ENCODE data around the gene EPSTI1.
"Not testable (repeated sequence)": the region's sequence is repeated elsewhere in the genome, so short reads cannot be mapped to it uniquely, and the experiment has no call there.

The EPSTI1 gene

DNA sequence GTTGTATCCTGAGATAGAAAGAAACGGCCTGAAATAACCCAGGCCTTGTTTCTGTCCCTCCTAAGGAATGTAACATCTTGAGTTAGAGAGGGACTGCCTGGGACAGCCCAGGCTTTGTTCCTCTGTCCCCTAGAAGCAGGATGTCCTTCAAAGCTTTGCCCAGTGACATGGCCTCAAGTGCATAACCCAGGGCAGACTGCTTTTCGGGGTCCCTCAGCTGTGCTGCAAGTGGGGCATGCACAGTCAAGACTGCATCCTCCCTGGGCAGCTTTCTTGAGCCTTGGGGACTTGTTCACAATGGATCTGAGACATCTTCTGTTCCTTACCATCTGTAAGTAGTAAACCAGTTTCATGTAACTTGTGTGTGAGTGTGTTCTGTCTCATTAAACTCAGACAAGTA, 7.5 kb upstream of the EPSTI1 start:
- no peaks in the 10 kb centered on the region for H3K27me3 ChIP-seq

DNA sequence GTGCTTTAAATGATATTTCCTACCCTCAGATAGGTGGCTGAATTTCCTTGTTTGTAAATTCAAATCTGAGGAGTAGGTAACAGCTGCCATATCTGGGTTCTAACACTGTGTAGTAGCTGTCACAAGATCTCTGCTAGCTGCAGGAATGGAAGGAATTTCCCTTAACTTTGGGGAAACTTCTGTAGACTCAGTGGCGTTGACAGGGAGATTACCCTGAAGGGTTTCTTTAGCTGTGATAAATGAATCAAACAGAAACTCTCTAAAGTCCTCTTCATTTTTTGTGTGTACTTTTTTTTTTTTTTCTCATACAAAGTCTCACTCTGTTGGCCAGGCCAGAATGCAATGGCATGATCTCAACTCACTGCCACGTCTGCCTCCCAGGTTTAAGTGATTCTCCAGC, 5.3 kb upstream of the EPSTI1 start:
- Histone ChIP-seq H3K4me1 (no peaks in the 10 kb centered on the region), H3K27me3 (no peaks in the 10 kb centered on the region), H3K9me3 (no peaks in the 10 kb centered on the region), H3K4me3 (ENCODE audit: low read depth, low read length) (no peak overlapping the region), H3K36me3 (no peaks in the 10 kb centered on the region)
- TF ChIP-seq, protein P1, sequence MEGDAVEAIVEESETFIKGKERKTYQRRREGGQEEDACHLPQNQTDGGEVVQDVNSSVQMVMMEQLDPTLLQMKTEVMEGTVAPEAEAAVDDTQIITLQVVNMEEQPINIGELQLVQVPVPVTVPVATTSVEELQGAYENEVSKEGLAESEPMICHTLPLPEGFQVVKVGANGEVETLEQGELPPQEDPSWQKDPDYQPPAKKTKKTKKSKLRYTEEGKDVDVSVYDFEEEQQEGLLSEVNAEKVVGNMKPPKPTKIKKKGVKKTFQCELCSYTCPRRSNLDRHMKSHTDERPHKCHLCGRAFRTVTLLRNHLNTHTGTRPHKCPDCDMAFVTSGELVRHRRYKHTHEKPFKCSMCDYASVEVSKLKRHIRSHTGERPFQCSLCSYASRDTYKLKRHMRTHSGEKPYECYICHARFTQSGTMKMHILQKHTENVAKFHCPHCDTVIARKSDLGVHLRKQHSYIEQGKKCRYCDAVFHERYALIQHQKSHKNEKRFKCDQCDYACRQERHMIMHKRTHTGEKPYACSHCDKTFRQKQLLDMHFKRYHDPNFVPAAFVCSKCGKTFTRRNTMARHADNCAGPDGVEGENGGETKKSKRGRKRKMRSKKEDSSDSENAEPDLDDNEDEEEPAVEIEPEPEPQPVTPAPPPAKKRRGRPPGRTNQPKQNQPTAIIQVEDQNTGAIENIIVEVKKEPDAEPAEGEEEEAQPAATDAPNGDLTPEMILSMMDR (IDR thresholded peaks at IDR 0.05; ENCODE audit: low read depth, low read length), result no peak
- DNase-seq, result no peak

More for the DNA sequence above, 7.5 kb upstream of the EPSTI1 start:
- H3K9me3 ChIP-seq, result no peaks in the 10 kb centered on the region
- H3K36me3 ChIP-seq, result no peaks in the 10 kb centered on the region
- DNase-seq, result no peak
- H3K4me3 ChIP-seq (ENCODE audit: low read depth, low read length), result no peak overlapping the region
- no peaks in the 10 kb centered on the region for H3K4me1 ChIP-seq
- TF ChIP-seq, protein P1 (IDR thresholded peaks at IDR 0.05; ENCODE audit: low read depth, low read length), result no peak

DNA sequence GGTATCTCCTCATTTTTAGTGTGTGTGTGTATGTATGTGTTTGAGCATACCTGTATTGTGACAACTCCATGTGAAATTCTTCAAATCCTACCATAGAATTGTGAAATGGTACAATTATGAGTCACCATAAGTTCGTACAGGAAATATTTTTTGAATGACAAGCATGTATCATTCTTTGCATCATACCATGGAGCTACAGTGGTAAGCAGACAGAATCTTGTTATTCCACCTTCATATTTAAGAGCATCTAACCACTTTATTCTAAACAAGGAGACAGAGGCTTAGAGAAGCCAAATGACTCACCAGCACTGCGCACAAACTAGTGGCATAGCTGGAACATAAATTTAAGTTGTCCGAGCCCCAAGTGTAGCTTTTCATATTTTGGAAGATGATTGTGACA, 4.5 kb upstream of the EPSTI1 start:
- Histone ChIP-seq H3K36me3 (no peaks in the 10 kb centered on the region), H3K9me3 (no peaks in the 10 kb centered on the region), H3K27me3 (no peaks in the 10 kb centered on the region), H3K4me3 (ENCODE audit: low read depth, low read length) (no peak overlapping the region), H3K4me1 (no peaks in the 10 kb centered on the region)
- no peak for DNase-seq
- TF ChIP-seq, protein P1 (IDR thresholded peaks at IDR 0.05; ENCODE audit: low read depth, low read length), result no peak

DNA sequence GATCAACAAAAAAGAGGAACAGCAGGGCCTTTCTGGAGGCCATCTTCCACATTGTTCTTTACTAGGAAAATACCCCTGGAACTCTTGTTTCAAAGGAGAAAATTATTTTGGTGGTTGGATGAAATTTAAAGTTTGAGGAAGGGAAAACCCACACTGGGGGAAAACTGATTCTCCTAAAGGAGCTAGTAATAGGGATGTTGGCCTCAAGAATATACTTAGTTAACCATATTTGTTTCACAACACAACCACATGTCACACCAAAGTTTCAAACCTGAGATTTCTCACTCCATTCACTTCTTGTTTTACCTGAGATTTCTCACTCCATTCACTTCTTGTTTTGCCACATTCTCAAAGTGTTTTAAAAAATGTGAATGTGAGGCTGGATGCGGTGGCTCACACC, 2.8 kb upstream of the EPSTI1 start:
- Histone ChIP-seq H3K4me3 (ENCODE audit: low read depth, low read length) (no peak overlapping the region), H3K4me1 (0 out of 2 replicates have a peak, but pooled peaks cover 4% of the 10 kb centered on the region), H3K36me3 (no peaks in the 10 kb centered on the region), H3K9me3 (no peaks in the 10 kb centered on the region), H3K27me3 (no peaks in the 10 kb centered on the region)
- TF ChIP-seq, protein P1 (IDR thresholded peaks at IDR 0.05; ENCODE audit: low read depth, low read length), result no peak
- no peak for DNase-seq

DNA sequence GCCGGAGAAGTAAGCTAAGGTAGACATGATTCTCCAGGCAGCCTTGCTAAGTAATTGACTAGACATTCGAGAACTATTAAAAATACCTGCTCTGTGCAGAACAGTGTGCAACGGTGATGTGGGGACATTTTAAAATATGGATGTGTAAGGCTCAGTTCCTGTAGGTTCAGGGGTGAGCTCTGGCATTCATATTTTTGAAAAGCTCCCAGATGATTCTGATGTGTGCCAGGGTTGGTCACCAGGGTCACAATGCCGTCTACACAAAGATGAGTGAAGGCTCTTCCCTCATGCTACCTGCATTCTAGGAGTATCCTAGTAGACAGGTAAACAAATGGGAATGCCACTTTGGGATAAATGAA, 702 bp upstream of the EPSTI1 start:
- Histone ChIP-seq H3K4me1 (0 out of 2 replicates have a peak, but pooled peaks cover 4% of the 10 kb centered on the region), H3K4me3 (ENCODE audit: low read depth, low read length) (no peak overlapping the region)
- DNase-seq, result no peak

DNA sequence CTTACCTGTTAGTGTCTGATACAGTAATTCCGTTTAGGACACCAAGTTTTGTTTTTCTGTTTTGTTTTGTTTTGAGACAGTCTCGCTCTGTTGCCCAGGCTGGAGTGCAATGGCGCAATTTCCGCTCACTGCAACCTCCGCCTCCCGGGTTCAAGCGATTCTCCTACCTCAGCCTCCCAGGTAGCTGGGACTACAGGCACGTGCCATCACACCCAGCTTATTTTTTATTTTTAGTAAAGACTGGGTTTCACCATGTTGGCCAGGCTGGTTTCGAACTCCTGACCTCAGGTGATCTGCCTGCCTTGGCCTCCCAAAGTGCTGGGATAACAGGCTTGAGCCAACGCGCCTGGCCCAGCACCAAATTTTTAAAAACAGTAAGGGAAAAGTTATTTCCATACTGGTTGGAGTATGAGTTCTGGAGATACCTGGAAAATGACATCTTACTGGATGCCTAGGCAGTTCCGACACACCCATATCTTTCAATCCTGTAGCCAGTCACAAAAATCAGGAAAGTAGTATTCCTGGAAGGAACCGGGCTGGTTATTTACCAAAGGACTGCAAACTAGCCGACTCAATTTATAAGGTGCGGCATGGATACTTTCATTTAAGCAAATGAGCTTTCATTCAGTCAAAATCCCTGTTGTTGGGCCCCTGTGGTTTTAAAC, 676 bp downstream of the EPSTI1 start:
- not testable (repeated sequence) for H3K4me1 ChIP-seq; H3K9me3 ChIP-seq; H3K4me3 ChIP-seq (ENCODE audit: low read depth, low read length); DNase-seq; H3K36me3 ChIP-seq; H3K27me3 ChIP-seq

More for the DNA sequence above, 702 bp upstream of the EPSTI1 start:
- Histone ChIP-seq H3K27me3 (no peaks in the 10 kb centered on the region), H3K9me3 (no peaks in the 10 kb centered on the region), H3K36me3 (no peaks in the 10 kb centered on the region)
- TF ChIP-seq, protein P1 (IDR thresholded peaks at IDR 0.05; ENCODE audit: low read depth, low read length), result no peak
